ENCODE measurements around the gene PARN.

Gene PARN

GRCh38 chr16:14450846-14451245 is 179.2 kb downstream of the PARN start:
- peaks cover 10% of the 10 kb centered on the region for H3K36me3 ChIP-seq
- H3K4me3 ChIP-seq (ENCODE audit: low read depth in 1 of 2, low read length in 1 of 2) = no peak overlapping the region
- no peaks in the 10 kb centered on the region for H3K27me3 ChIP-seq
- no peak for TF ChIP-seq CTCF (IDR thresholded peaks at IDR 0.05)
- H3K4me1 ChIP-seq (ENCODE audit: control insufficient read depth in 1 of 2, insufficient read depth in 1 of 2, low read depth in 1 of 2, low read length in 1 of 2) = no peaks in the 10 kb centered on the region
- H3K9me3 ChIP-seq = no peaks in the 10 kb centered on the region
- no peak overlapping the region for H3K27ac ChIP-seq

- Histone ChIP-seq H3K27ac (no peak overlapping the region), H3K27me3 (no peaks in the 10 kb centered on the region), H3K4me3 (ENCODE audit: low read depth in 1 of 2, low read length in 1 of 2) (no peak overlapping the region), H3K4me1 (ENCODE audit: control insufficient read depth in 1 of 2, insufficient read depth in 1 of 2, low read depth in 1 of 2, low read length in 1 of 2) (no peaks in the 10 kb centered on the region), H3K9me3 (no peaks in the 10 kb centered on the region), H3K36me3 (peaks cover 19% of the 10 kb centered on the region)
- no peak for TF ChIP-seq CTCF (IDR thresholded peaks at IDR 0.05)
Measured at GRCh38 chr16:14449790-14450480, 180.1 kb downstream of the PARN start.

GRCh38 chr16:14449334-14449733 is 180.7 kb downstream of the PARN start:
- no peak for TF ChIP-seq CTCF (IDR thresholded peaks at IDR 0.05)
- H3K9me3 ChIP-seq = no peaks in the 10 kb centered on the region
- H3K27ac ChIP-seq = no peak overlapping the region
- H3K27me3 ChIP-seq = no peaks in the 10 kb centered on the region
- no peaks in the 10 kb centered on the region for H3K4me1 ChIP-seq (ENCODE audit: control insufficient read depth in 1 of 2, insufficient read depth in 1 of 2, low read depth in 1 of 2, low read length in 1 of 2)
- H3K36me3 ChIP-seq = peaks cover 19% of the 10 kb centered on the region
- H3K4me3 ChIP-seq (ENCODE audit: low read depth in 1 of 2, low read length in 1 of 2) = no peak overlapping the region

- Histone ChIP-seq H3K4me1 (ENCODE audit: control insufficient read depth in 1 of 2, insufficient read depth in 1 of 2, low read depth in 1 of 2, low read length in 1 of 2) (no peaks in the 10 kb centered on the region), H3K27me3 (no peaks in the 10 kb centered on the region), H3K36me3 (peaks cover 19% of the 10 kb centered on the region), H3K27ac (no peak overlapping the region), H3K9me3 (no peaks in the 10 kb centered on the region), H3K4me3 (ENCODE audit: low read depth in 1 of 2, low read length in 1 of 2) (no peak overlapping the region)
- TF ChIP-seq CTCF (IDR thresholded peaks at IDR 0.05) = no peak
Measured at GRCh38 chr16:14448879-14449278, 181.2 kb downstream of the PARN start.

- no peak overlapping the region for H3K27ac ChIP-seq
- peaks cover 19% of the 10 kb centered on the region for H3K36me3 ChIP-seq
- H3K27me3 ChIP-seq = no peaks in the 10 kb centered on the region
- H3K9me3 ChIP-seq = no peaks in the 10 kb centered on the region
- no peak overlapping the region for H3K4me3 ChIP-seq (ENCODE audit: low read depth in 1 of 2, low read length in 1 of 2)
- no peaks in the 10 kb centered on the region for H3K4me1 ChIP-seq (ENCODE audit: control insufficient read depth in 1 of 2, insufficient read depth in 1 of 2, low read depth in 1 of 2, low read length in 1 of 2)
- TF ChIP-seq CTCF (IDR thresholded peaks at IDR 0.05) = no peak
Measured at GRCh38 chr16:14447783-14448182, 182.3 kb downstream of the PARN start.
